ENCODE measurements around the gene RFTN1.

The RFTN1 gene

DNA sequence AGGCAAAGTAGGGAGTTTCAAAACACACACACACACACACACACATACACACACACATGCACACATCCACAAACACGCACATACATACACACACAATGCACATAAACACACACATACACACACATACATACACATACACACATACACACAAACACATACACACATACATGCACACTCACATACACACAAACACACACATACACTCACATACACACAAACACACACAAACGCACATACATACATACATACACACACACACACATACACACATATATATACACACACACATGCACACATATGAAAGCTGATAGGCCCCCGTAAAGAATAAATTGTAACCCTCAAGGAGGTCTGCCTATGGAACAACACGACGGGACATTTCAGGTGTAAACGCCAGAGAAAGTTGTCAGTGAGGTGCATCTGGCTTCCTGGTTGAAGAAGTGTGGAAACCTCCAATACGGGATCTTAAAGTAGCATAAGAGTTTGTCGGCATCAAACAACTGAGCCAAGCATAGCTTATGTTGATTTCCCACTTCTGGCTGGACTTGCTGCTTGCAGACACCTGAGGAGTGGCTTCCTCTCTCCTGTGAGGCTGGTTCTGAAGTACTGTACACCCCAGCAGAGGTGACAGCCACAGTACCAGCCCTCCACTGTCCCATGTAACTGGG is 5.8 kb downstream of the RFTN1 start:
- Mint-ChIP-seq H3K36me3 (peaks cover 6% of the 10 kb centered on the region), H3K27me3 (peaks cover 34% of the 10 kb centered on the region), H3K9me3 (no peaks in the 10 kb centered on the region), H3K4me1 (peaks cover 44% of the 10 kb centered on the region), H3K27ac (no peak overlapping the region), H3K4me3 (peak overlapping the region; percentile 1)
- ATAC-seq (ENCODE audit: low read depth) (no peak), DNase-seq (ENCODE audit: low spot score in 2 of 2) (no peak)

DNA sequence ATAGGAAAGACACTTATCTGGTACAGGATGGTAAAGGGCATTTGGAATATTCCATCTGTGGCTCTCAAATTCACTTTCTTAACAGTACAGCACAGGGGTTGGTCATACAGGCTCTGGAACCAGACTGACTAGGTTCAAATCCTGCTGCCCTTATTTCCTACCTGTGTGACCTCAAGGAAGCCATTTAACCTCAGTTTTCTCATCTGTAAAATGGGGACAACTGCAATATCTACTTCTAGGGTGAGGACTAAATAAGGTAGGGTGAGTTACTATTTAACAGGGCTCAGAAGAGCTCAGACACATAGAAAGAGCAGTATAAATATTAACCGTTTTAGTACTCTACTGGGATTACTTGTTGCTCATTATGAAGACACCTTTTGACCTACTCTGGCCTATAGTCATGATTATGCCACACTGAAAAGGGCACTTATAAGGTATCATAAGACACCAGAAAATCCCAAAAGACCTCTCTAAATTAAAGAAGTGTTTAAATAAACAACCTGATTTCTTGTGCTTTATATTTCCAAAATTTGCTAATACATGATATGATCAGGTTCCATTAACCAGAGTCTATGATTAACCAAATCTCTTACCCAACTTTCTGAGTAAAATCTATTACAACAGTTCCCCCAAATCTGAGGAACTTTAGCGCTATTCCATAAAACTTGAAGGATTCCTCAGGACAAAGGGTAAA is 6.5 kb downstream of the RFTN1 start:
- Mint-ChIP-seq H3K4me3 (no peak overlapping the region), H3K36me3 (peaks cover 6% of the 10 kb centered on the region), H3K9me3 (no peaks in the 10 kb centered on the region), H3K27me3 (peaks cover 34% of the 10 kb centered on the region), H3K4me1 (peaks cover 39% of the 10 kb centered on the region), H3K27ac (no peak overlapping the region)
- no peak for ATAC-seq (ENCODE audit: low read depth)
- DNase-seq (ENCODE audit: low spot score in 2 of 2) = no peak

DNA sequence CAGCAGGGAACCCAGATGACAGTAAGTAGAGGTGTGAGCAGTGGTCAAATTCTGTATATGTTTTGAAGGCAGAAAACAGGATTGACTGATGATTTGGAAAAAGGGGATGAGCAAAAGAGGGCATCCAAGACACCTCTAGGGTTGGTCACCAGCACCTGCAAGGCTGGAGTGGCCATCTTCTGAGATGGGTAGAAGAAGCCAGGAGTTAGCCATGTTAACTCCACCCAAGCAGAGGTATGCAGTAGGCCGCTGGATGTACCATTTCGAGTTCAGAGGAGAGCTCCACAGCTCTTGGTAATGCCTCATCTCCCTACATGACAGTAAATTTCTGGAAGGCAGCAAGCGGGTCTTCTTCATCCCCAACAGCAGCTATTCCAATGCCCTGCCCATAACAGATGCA is 7.0 kb downstream of the RFTN1 start:
- no peaks in the 10 kb centered on the region for H3K9me3 Mint-ChIP-seq

DNA sequence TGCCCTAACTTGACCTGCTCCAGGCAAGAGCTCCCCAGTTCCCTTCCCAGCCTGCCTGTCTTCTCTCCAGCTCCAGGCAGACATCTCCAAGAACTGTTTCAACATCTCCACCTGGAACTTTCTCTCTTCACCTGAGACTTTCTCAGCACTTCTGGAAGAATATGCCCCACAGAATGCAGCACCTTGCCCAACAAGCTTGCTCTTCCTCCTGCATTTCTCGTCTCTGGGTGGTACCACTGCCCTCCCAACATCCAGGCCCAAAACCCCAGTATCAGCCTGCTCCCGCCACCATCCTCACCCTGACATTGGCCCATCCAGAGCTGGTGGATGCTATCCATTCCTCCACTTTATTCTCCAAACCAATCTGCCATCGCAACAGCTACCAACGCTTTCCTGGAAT is 8.8 kb downstream of the RFTN1 start:
- Mint-ChIP-seq H3K27me3 (peaks cover 26% of the 10 kb centered on the region), H3K27ac (no peak overlapping the region), H3K9me3 (no peaks in the 10 kb centered on the region), H3K4me1 (peaks cover 22% of the 10 kb centered on the region), H3K4me3 (no peak overlapping the region), H3K36me3 (peaks cover 6% of the 10 kb centered on the region)
- DNase-seq (ENCODE audit: low spot score in 2 of 2) = no peak
- ATAC-seq (ENCODE audit: low read depth) = no peak

More for the DNA sequence above, 7.0 kb downstream of the RFTN1 start:
- Mint-ChIP-seq H3K4me3 (no peak overlapping the region), H3K27me3 (peaks cover 30% of the 10 kb centered on the region), H3K27ac (no peak overlapping the region), H3K36me3 (peaks cover 6% of the 10 kb centered on the region), H3K4me1 (peaks cover 33% of the 10 kb centered on the region)
- ATAC-seq (ENCODE audit: low read depth) = no peak
- no peak for DNase-seq (ENCODE audit: low spot score in 2 of 2)

DNA sequence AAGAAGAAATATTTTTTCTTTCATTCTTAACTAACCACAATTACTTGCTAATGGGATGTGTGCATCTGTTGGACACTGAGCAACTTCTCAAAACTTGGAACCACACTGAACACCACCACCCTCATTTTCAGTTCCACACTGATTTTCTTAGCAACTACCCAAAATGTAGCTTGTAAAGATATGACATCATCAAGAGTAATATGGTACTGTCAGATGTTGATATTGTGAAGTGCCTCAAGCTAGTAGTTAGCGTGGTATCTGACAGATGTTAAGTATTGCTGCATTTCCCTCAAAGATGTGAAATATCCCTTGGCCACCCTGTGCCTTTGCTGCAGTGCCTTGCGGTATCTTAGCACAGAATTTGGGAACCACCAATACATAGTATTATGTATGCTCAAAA is 9.3 kb downstream of the RFTN1 start:
- Mint-ChIP-seq H3K4me1 (peaks cover 22% of the 10 kb centered on the region), H3K9me3 (no peaks in the 10 kb centered on the region), H3K27ac (peak overlapping the region; percentile 40), H3K27me3 (peaks cover 26% of the 10 kb centered on the region), H3K36me3 (peaks cover 6% of the 10 kb centered on the region), H3K4me3 (no peak overlapping the region)
- DNase-seq (ENCODE audit: low spot score in 2 of 2) (no peak), ATAC-seq (ENCODE audit: low read depth) (peak; percentile 80)

DNA sequence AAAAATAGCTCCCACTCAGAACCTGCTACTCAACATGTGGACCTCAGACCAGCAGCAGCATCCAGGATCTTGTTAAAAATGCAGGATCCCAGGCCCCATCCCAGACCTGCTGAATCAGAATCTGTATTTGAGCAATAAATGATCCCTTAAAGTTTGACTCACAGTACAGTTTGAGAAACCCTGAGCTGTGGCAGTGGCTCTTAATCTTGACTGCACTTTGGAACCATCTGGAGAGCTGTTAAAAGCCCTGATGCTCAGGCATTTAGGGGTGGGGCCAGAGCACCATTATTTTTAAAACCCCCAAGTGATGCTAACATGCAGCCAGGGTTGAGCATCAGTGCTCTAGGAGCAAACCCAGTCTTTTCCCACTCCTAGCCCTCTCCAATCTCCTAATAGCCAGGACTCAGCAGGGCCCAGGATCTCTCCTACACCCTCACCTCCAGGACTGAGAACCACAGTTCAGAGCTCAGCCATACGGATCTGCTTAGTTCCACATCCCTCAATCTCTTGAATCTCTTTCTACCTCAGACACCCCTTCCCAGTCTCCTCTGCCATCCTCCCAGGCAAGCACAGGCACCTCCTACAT is 10.2 kb downstream of the RFTN1 start:
- H3K4me3 Mint-ChIP-seq = no peak overlapping the region

DNA sequence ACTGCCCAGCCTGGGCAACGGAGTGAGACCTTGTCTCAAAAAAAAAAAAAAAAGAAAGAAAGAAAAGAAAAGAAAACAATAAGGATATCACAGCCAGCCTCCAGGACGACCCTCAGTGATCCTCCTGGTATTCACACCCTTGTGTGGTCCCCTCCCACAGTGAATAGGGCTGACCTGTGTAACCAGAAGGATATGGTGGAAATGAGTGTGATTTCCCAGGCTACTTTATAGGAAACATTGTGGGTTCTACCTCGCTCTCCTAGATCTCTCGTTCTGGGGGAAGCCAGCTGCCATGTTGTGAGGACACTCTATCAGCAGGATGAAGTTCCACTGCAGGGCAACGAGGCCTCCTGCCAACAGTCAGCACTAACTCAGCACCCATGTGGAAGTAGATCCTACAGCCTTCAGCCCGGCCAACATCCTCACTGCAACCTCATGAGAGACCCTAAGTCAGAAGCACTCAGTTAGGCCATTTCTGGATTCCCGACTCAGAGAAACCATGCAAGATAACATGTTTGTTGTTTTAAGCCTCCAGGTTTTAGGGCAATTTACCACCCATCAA is 11.1 kb downstream of the RFTN1 start:
- ATAC-seq (ENCODE audit: low read depth) (no peak), DNase-seq (ENCODE audit: low spot score in 2 of 2) (no peak)
- H3K27ac Mint-ChIP-seq = no peak overlapping the region
- peaks cover 2% of the 10 kb centered on the region for H3K9me3 Mint-ChIP-seq
- peaks cover 21% of the 10 kb centered on the region for H3K4me1 Mint-ChIP-seq
- H3K4me3 Mint-ChIP-seq = no peak overlapping the region
- peaks cover 20% of the 10 kb centered on the region for H3K27me3 Mint-ChIP-seq
- peaks cover 6% of the 10 kb centered on the region for H3K36me3 Mint-ChIP-seq

More for the DNA sequence above, 10.2 kb downstream of the RFTN1 start:
- peaks cover 6% of the 10 kb centered on the region for H3K36me3 Mint-ChIP-seq
- peak overlapping the region; percentile 40 for H3K27ac Mint-ChIP-seq
- no peak for ATAC-seq (ENCODE audit: low read depth)
- peaks cover 25% of the 10 kb centered on the region for H3K4me1 Mint-ChIP-seq
- no peak for DNase-seq (ENCODE audit: low spot score in 2 of 2)
- peaks cover 26% of the 10 kb centered on the region for H3K27me3 Mint-ChIP-seq
- H3K9me3 Mint-ChIP-seq = peaks cover 2% of the 10 kb centered on the region

DNA sequence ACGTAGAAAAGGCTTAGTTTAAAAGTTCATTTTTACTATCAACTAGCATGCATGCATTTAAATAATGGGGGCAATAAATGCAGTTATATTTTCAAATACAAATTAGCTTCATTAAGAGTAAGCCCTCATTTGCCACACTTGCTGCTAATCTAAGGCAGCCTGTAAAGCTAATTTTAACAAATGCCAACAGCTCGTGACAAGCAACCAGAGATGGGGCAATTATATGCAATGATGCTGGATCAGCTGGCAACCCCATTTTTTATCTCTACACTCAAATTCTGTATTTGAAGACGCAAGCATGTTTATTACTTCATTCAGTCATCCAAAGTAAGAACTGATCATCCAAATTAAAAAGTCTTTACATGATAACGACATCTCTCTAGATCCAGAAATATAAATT is 12.1 kb downstream of the RFTN1 start:
- Mint-ChIP-seq H3K4me1 (peaks cover 20% of the 10 kb centered on the region), H3K9me3 (peaks cover 2% of the 10 kb centered on the region), H3K27ac (no peak overlapping the region), H3K27me3 (peaks cover 18% of the 10 kb centered on the region), H3K36me3 (peaks cover 6% of the 10 kb centered on the region), H3K4me3 (no peak overlapping the region)
- ATAC-seq (ENCODE audit: low read depth) (no peak), DNase-seq (ENCODE audit: low spot score in 2 of 2) (no peak)

DNA sequence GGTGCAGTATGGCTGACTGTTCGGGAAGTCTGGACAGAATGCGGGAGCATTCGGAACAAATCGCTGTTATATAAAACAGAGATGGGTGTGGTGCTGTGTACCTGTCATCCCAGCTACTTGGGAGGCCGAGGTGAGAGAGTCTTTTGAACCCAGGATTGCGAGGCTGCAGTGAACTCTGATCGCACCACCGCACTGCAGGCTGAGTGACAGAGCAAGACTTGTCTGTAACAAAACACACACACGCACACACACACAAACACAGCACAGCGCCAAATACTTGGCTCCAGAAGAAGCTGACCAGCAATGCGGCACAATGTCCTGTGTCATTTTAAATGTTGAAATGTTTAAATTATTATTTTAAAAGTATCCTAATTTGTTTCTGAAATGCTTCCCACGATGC is 12.6 kb downstream of the RFTN1 start:
- ATAC-seq (ENCODE audit: low read depth) (no peak), DNase-seq (ENCODE audit: low spot score in 2 of 2) (no peak)
- Mint-ChIP-seq H3K27ac (no peak overlapping the region), H3K4me1 (peaks cover 24% of the 10 kb centered on the region), H3K4me3 (no peak overlapping the region), H3K9me3 (peaks cover 2% of the 10 kb centered on the region), H3K27me3 (peaks cover 14% of the 10 kb centered on the region), H3K36me3 (peaks cover 6% of the 10 kb centered on the region)

DNA sequence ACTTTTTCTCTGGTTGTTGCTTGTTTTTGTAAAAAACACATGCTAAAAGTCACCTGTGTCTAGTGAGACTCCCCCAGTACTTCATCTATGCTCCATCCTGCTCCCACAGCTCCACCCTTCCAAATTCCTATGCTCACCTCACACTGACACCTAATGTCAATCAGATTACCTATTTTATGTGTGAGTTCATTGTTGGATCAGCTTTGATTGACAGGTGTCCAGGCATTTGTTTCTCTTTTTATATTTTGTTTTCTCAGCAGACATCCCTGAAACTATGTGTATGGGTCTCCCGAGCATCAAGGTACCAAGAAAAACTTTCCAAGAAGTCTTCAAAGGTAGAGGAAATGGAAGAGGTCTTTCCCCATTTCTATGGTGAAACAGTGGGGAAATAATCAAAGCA is 13.4 kb downstream of the RFTN1 start:
- ATAC-seq (ENCODE audit: low read depth) = no peak
- no peak overlapping the region for H3K4me3 Mint-ChIP-seq
- no peak for DNase-seq (ENCODE audit: low spot score in 2 of 2)
- peaks cover 14% of the 10 kb centered on the region for H3K27me3 Mint-ChIP-seq
- no peak overlapping the region for H3K27ac Mint-ChIP-seq
- H3K36me3 Mint-ChIP-seq = peaks cover 2% of the 10 kb centered on the region
- H3K4me1 Mint-ChIP-seq = peaks cover 27% of the 10 kb centered on the region
- H3K9me3 Mint-ChIP-seq = peaks cover 2% of the 10 kb centered on the region

DNA sequence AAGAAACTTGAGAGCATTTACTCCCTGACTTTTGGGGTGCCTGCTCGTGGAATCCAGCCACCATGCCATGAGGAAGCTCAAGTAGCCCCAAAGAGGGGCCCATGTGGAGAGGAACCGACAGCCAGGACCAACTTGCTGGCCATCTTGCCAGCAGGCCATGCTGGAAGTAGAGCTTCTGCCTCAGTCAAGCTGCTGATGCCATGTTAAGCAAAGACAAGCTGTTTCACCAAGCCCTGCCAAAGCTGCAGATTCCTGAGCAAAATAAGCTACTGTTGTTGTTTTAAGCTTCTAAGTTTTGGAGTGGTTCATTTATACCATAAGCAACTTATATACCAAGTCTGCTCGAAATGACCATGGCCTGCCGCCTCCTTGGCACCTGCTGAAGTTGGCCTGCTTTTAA is 14.1 kb downstream of the RFTN1 start:
- Mint-ChIP-seq H3K4me1 (peaks cover 24% of the 10 kb centered on the region), H3K27me3 (peaks cover 8% of the 10 kb centered on the region), H3K36me3 (no peaks in the 10 kb centered on the region), H3K27ac (no peak overlapping the region), H3K4me3 (no peak overlapping the region), H3K9me3 (peaks cover 2% of the 10 kb centered on the region)
- ATAC-seq (ENCODE audit: low read depth) (no peak), DNase-seq (ENCODE audit: low spot score in 2 of 2) (no peak)

DNA sequence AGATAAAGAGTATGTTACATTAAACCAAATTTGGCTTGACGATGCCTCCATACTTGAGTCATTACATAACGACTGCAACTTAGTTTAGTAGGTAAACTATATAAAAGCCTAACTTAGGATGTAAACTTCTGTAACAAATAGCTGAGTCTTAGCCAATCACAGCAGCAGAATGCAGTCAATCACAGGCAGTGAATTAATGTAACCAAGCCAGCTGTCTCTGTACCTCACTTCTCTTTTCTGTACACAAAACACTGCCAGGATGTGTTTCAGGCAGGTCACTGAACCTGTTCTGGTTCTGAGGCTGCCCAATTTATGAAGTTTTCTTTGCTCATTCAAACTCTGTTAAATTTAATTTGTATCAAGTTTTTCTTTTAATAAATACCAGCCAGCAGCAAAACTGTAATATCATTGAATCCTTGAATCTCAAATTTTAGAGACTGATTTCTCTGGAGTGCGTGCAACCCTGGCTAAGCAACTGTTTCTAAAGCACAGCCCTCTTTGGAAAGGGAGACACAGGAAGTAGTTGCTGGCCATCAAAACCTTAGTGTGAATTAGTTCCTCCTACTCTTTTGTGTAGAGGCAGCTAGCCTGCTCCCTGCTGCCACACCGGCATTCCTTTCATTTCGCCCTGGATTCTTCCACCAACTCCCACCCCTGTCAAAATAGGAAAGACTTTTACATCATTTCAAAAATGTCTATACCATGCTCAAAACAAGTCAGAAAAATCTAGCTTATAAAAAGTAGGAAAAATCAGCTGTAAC is 15.2 kb downstream of the RFTN1 start:
- ATAC-seq (ENCODE audit: low read depth) (peak; percentile 81), DNase-seq (ENCODE audit: low spot score in 2 of 2) (no peak)
- no peaks in the 10 kb centered on the region for H3K36me3 Mint-ChIP-seq
- no peak overlapping the region for H3K4me3 Mint-ChIP-seq
- H3K27me3 Mint-ChIP-seq = peaks cover 5% of the 10 kb centered on the region
- peak overlapping the region; percentile 51 for H3K27ac Mint-ChIP-seq
- H3K4me1 Mint-ChIP-seq = peaks cover 18% of the 10 kb centered on the region
- H3K9me3 Mint-ChIP-seq = peaks cover 2% of the 10 kb centered on the region

DNA sequence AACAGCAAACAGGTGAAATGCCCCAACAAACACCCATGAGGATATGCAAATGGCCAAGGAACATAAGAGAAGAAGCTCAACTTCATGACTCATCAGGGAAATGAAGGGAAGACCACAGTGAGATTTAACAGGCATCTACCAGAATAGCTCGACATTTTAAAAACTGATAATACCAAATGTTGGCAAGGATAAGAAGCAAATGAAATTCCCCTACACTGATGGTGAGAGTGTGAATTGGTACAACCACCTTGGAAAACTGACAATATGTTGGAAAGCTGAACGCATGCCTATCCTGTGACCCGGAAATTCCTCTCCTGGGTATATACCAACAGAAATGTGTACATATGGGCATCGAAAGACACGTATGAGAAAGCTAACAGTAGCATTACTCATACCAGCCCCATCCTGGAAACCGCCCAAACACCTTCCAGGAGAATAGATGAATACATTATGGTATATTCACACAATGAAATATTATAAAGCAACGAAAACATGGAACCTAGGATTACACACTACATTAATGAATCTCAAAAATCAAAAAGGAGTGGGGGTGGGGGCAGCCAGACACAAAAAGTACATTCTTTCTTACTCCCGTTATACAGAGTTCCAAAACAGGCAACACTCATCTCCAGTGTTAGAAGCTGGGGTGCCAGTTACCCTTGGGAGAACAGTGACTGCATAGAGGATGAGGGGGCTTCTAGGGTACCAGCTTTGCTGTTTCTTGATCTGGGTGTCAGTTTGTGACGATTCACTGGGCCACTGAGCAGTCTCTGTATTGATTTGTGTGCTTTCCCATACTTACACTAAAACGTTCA is 16.9 kb downstream of the RFTN1 start:
- H3K4me3 Mint-ChIP-seq = peak overlapping the region; percentile 42
- peaks cover 18% of the 10 kb centered on the region for H3K4me1 Mint-ChIP-seq
- peaks cover 5% of the 10 kb centered on the region for H3K27me3 Mint-ChIP-seq

More for the DNA sequence above, 16.9 kb downstream of the RFTN1 start:
- Mint-ChIP-seq H3K36me3 (no peaks in the 10 kb centered on the region), H3K9me3 (peaks cover 2% of the 10 kb centered on the region), H3K27ac (peak overlapping the region; percentile 14)
- ATAC-seq (ENCODE audit: low read depth) (peak; percentile 59), DNase-seq (ENCODE audit: low spot score in 2 of 2) (no peak)
